GM18505 (cell line): ENCODE measurements around the gene SKI.

ENCODE experiments used
- ATAC-seq: cut with Tn5 transposase; IDR thresholded peaks from one replicate; pipeline ENCODE4 v1.9.1; 2021; ENCODE audit not compliant: unreplicated experiment
- POLR2A ChIP-seq: IDR thresholded peaks from 4 replicates; pipeline ENCODE4 v1.6.1; 2011; ENCODE audit warnings: borderline replicate concordance; ENCODE audit not compliant: insufficient read depth, insufficient read length; ENCODE audit errors: extremely low read depth

The SKI gene

DNA sequence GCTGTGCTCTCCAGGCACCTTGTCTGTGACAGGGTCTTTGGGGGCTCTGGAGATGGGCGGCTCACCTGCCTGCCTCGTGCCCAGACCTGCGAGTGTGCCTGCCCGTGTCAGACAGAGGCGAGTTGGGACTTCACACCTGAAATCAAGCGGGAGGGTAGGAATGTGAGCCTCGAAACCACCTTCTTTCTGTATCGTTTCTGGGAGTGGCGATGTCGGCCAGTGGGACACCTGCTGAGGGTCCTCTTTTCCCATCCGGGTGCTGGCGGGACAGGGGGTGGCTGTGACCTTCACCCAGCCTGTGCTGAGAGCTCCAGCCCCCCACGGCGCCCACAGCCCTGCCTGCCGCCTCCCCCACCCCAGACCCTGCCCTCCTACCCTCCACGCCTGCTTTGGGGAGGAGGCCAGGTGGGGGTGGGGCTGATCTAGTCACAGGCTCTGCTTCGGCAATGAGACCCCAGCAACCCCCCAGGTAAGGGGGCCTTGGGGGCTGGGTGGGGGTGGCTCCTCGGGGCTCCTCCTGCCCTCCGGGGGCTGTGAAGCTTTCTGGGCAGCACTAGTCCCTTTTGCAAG, 17.9 kb upstream of the SKI start:
- no peak for ATAC-seq
- no peak for TF ChIP-seq POLR2A

DNA sequence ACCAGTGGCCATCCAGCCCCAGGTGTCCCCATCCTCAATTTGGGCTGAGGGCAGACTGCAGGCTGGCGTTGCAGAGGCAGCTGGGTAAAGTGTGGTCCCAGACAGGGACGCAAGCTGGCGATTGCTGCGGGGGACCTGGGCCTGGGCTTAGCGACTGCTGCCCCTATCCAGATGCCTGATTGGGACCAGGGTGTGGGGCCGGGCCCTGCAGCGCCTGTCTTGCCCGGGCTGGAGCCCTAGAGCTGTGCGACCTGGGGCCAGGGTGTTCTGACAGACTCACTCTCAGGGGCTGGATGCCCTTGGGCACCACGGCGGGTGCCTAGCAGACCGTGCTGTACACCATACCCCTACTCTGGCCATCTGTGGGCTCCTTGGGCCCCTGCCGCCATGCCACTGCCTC, 17.3 kb upstream of the SKI start:
- no peak for ATAC-seq

DNA sequence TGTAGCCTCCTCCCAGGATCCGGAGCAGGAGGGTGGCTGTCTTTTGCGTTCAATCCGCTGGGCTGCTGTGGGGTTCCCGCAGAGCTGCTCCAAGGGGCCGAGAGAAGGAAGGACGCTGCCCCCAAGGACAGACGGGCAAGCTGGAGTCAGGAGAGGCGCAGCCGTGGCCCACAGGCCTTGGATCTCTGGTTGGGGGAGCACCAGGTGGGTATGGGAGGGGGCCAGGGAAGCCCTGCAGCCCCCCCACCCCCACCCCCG, 15.9 kb upstream of the SKI start:
- no peak for ATAC-seq
- TF ChIP-seq POLR2A = no peak

More for the DNA sequence above, 17.3 kb upstream of the SKI start:
- TF ChIP-seq POLR2A = no peak

DNA sequence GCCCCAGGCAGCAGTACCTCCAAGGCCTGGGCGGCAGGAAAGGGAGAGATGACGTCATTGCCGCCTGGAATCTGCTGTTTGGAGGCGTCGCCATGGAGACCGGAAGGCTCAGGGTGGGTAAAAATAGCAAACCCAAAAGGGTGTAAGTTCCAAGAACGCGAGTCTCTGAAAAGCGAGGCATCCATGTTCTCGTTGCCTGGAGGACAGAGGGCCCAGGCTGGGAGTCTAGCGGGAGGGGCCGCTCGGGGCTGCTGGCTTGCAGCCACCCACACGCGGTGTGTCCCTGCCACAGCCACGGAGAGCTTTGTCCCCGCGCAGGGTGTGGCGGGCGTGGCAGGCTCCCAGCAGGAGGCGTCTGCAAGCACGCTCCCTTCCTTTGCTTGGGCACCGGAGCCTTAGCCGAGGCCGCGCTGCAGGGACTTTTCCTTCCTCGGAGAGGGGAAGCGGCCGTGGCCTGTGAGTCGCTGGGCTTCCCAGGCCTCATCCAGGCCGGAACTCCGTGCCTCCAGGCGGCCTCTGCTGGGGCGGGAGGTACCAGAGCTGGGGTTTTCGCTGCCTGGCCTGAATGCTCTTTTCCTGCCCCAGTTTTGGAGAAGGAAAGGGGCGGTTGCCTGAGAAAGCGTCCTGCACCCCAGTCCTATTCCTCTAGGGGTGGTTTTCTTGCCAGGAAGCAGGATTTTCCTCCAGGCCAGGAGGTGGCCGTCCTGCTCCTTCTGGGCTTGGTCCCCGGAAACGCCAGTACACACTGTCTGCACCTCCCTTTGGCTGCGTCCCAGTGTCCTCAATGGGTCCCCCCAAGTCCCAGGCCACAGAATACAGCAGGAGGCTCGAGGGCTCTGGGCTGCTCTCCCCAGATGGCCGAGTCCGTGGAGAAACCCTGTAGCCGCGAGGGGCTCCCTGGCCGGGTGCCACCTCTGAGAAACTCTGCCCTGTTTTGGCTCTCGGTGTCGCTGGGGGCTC, 15.3 kb upstream of the SKI start:
- no peak for ATAC-seq

DNA sequence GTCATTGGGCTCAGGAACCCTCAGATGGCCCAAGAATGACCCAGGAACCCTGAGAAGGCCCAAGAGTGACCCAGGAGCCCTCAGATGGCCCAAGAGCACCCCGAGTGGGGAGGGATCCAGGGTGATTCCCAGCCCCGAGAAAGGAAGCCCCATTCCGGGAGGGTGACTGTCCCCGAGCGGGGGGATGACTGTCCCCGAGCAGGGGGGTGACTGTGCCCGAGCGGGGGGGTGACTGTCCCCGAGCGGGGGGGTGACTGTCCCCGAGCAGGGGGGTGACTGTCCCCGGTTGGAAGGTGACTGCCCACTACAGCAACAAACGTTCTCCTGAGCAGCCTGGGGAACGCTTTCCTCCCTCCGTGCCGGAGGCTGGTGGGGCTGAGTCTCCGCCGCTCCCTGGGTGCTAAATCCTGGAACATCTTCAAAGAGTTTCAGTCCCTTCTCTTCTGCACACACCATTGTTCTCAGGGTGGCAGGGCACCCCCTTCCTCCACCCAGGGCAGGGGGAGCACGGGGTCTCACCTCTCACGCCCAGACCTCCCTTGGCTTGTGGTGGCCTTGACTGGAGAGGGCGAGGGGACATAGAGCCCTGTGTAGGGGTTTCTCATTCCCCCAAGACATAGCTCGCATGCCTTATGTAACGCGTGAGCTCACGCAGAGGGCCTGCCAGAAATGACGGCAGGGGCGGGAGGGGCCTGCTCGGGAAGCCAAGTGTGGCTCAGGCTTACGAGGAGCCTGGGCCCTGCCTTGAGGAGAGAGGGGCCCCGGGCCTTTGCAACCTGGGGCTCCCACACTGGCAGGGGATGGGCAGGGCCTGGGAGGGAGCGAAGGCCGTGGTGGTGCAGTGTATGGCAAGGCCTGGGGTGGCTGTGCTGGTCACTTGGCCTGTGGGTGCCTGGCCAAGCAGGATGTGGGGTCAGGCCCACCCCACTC, 14.3 kb upstream of the SKI start:
- TF ChIP-seq POLR2A = no peak

More for the DNA sequence above, 15.3 kb upstream of the SKI start:
- TF ChIP-seq POLR2A = no peak

DNA sequence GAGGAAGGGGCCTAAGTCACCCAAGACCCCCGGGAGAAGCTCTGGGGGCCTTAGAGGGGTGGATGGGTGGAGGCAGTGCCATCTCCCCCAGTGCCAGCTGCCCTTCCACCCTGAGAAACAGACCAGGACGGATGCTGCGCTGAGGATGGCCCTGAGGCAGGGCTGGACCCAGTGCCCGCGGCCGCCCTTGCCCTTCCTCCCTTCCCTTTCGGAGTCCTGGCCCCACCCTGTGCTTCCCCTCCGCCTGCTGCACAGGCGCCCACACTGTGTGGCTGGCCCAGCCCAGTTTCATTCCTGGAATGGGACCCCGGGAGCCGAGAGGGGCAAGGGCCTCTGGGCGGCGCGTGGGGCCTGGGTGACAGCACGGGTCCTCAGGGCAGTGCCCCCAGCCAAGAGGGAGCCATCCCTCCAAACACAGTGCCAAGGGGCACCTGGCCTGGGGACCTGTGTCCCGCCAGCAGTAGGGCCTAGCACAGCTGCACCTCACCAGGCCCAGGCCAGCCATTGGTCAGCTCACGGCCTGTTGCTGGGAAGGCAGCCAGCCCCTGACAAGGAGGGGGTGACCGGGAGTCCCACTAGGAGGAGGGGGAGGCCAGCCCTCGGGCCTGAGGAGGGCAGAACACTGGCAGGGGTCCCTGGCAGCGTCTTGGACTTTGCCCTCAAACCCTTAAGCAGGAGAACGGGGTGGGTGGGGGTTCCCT, 13.4 kb upstream of the SKI start:
- no peak for ATAC-seq
- no peak for TF ChIP-seq POLR2A

More for the DNA sequence above, 14.3 kb upstream of the SKI start:
- no peak for ATAC-seq

DNA sequence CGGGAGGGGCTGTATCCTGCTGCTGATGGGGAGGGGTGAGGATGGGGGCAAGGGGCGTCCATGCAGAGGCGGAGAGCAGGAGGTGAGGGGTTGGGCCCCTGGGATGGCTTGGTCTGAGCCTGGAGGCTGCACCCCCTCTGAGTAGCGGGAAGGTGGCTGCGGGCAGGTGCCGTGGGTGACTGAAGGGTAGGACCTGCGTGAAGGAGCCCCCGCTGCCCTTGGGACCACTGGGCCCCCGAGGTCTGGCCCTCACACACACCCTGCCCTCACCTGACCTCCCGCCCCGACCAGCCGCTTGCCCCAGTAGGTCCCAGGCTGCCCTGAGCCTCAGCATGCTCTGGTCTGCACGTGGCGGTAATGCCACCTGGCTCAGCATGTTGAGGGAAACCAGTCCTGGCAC, 12.8 kb upstream of the SKI start:
- ATAC-seq = no peak

DNA sequence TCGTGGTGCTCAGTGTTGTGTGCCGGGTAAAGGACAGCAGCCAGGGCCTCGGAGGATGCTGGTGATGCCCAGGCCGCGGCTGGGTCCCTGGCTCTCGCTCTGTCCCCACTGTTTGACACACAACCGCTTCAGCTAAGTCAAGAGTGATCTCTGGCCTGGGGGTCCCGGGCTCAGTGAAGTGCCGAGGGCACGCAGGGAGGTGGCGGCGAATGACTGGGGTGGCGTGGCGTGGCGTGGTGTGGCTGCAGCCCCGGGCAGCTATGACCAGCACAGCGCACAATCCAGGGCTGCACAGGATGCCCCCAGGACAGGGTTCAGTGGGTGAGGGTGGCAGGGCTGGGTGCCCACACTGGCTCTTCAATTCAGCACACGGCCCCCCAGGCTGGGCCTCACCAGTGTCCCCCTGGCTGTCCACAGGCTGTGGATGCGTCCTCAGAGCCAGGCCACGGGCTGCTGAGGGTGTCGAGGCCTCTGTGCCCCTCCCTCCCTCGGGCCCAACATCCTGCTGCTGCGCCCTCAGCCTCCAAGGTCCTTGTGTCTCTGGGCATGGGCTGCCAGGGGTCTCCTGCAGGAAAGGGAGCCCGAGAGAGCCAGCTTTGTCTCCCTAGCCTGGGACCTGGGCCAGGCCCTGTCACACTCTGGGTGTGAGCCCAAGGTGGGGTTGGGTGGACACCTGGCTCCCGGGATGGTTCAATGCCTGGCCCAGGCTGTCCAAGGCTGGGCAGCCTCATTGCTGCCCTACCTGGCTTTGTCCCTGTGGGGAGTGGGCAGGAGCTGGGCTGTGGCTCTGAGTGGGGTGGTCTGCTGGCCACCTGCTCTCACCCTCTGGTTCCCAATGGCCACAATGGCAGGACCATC, 12.0 kb upstream of the SKI start:
- no peak for TF ChIP-seq POLR2A
- ATAC-seq = no peak

More for the DNA sequence above, 12.8 kb upstream of the SKI start:
- no peak for TF ChIP-seq POLR2A

DNA sequence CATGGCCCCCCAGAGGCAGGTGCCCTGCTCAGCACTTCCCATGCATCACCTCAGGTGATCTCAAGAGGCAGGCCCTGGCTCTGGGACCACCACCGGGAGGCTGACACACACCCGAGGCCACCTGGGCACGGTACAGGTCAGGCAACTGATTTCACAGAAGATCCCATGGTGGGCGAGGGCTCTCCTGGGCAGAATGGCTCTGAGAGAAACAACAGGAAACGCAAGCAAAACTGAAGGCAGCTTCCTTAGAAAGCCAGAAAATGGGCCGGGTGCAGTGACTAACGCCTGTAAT, 11.4 kb upstream of the SKI start:
- no peak for ATAC-seq
- TF ChIP-seq POLR2A = no peak

DNA sequence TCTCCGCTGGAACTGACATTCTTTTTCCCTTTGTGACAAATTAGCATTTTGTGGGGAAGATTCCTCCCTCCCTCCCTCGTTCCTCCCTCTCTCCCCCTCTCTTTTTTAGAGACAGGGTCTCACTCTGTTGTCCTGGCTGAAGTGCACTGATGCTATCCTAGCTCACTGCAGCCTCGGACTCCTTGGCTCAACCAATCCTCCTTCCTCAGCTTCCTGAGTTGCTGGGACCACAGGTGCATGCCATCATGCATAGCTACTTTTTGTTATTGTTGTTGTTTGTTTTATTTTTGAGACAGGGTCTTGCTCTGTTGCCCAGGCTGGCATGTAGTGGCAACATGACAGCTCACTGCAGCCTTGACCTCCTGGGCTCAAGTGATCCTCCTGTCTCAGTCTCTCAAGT, 6.8 kb upstream of the SKI start:
- ATAC-seq = no peak
- no peak for TF ChIP-seq POLR2A

DNA sequence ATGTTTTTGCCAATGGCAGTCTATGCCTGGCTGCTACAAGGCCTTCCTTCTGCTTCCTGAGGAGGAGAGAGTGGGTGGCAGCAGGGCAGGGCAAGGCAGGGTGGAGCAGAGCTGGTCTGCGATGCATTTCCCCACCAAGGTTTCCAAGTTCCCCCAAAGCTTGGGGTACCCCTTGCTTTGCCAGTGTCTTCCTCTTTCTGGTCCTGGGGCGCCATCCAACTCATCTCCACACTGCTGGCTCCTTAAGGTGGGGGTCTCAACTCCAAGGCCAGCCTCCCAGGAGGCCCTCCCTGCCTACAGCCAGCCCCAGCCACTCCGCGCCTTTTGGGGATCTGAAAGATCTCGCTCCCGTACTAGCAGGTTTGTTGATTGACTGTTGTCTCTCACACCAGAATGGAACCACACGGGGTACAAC, 3.9 kb upstream of the SKI start:
- ATAC-seq = no peak
- no peak for TF ChIP-seq POLR2A

DNA sequence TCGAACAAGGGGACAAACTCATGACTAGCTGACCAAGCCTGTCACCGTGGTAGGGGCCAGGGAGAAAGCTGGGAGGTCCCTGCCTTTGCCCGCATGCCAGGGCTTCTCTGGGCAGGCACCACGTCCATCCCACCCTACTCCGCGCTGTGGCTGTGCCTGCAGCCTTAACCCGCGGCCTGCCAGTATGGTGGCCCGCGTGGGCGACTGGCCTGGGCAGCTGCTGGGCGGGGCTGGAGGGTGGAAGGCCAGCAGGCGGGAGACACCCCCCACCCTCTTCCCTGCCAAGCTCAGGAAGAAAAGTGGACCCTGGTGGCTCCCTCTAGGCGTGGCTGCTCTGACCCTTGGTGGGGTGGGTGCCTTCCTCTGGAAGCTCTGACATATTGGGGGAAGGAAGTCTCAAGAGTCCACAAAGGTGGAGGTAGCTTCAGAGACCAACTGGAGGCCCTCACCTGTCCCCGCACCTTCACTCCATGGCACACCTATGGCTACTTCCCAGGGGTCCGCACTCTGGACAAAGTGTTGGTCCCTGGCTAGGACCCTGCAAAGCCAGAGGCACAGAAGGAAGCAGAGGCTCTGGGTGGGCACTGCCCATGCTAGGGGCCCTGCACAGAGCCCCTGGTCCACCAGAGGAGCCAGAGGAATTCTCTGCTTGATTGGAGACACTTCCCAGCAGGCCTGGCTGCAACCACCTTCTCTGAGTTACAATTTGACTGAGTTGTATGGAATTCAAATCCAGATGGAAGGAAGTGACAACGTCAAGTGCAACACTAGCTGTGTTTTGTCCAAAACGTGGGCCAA, 3.3 kb upstream of the SKI start:
- TF ChIP-seq POLR2A = no peak
- no peak for ATAC-seq
